ENCODE data around the gene PARP8. TPM values are rescaled to one million over a fixed set of nuclear protein-coding genes. Genes with fewer than 3 reads are reported as not detected.

Gene PARP8
- total and polyA plus RNA-seq, 2 of the 4 experiments (the other 2 are of a cell fraction): 6.9 to 8.2 TPM

DNA sequence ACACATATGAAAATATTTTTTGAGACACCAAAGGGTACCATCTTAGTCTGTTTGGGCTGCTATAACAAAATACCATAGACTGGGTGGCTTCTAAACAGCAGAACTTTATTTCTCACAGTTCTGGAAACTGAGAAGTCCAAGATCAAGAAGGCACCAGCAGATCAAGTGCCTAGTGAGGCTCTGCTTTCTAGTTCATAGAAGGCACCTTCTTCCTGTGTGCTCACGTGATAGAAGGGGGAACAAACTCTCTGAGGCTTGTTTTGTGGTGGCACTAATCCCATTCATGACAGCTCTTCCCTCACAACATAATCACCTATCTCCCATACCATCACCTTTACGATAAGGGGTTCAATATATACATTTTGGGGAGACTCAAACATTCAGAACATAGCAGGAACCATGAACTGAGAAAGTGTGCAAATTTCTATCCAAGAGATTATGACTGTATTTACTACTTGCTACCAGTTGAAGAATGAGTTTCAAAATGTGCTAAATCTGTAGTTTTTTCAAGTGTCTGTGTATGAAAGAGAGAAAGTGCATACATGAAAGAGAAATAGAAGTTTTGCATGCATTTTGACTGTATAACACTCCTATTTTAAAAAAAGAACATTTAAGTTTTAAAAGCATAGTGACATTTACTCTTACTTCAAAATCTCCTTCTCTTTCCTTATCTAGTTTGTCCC lies 207.3 kb downstream of the PARP8 start:
- H2BK5ac ChIP-seq (ENCODE audit: low read depth, low read length, poor library complexity, severe bottlenecking): no peak overlapping the region
- H4K8ac ChIP-seq (ENCODE audit: low read depth in 2 of 2, low read length in 2 of 2): no peak overlapping the region
- no peak overlapping the region for H2BK20ac ChIP-seq (ENCODE audit: low read depth, low read length)
- H3K27me3 ChIP-seq (ENCODE audit: control insufficient read depth, insufficient read depth, low read length): no peaks in the 10 kb centered on the region
- no peaks in the 10 kb centered on the region for H3K4me1 ChIP-seq (ENCODE audit: control insufficient read depth, insufficient read depth, low read length)
- H3K23ac ChIP-seq (ENCODE audit: low read depth, low read length): no peak overlapping the region
- POLR2A ChIA-PET (ENCODE audit: unreplicated experiment): no interaction called here
- WGBS, 2 experiments (ENCODE audit: extremely low coverage in 2 of 2, insufficient read length in 1 of 2): no CpG with 5 or more reads among the region's 2 CpGs
- DNase-seq (no peak), ATAC-seq (ENCODE audit: low read depth) (no peak)
- no peak overlapping the region for H2BK120ac ChIP-seq (ENCODE audit: low read depth, low read length)
- TF ChIP-seq RCOR1 (IDR thresholded peaks at IDR 0.05; ENCODE audit: insufficient replicate concordance, low read length): no peak
- TF ChIP-seq, protein P1, sequence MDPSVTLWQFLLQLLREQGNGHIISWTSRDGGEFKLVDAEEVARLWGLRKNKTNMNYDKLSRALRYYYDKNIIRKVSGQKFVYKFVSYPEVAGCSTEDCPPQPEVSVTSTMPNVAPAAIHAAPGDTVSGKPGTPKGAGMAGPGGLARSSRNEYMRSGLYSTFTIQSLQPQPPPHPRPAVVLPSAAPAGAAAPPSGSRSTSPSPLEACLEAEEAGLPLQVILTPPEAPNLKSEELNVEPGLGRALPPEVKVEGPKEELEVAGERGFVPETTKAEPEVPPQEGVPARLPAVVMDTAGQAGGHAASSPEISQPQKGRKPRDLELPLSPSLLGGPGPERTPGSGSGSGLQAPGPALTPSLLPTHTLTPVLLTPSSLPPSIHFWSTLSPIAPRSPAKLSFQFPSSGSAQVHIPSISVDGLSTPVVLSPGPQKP (IDR thresholded peaks at IDR 0.05; ENCODE audit: borderline replicate concordance, low read depth, low read length): no peak
- no peak overlapping the region for H3K56ac ChIP-seq (ENCODE audit: extremely low read depth, insufficient read depth, low read length)
- H3K36me3 ChIP-seq (ENCODE audit: control insufficient read depth, insufficient read depth, low read length): no peaks in the 10 kb centered on the region
- H3K4me2 ChIP-seq (ENCODE audit: low read depth, low read length): no peak overlapping the region
- H3K14ac ChIP-seq (replicated peaks; ENCODE audit: low read depth, low read length): no peak overlapping the region
- H2AFZ ChIP-seq (replicated peaks; ENCODE audit: low read length, poor library complexity): no peak overlapping the region
- dilution Hi-C loops (cut with HindIII; ENCODE audit: low sequenced_read_pairs, unreplicated experiment): no loop called here
- H2AK9ac ChIP-seq (replicated peaks; ENCODE audit: low read depth, low read length, poor library complexity): no peak overlapping the region
- H3K9me3 ChIP-seq (ENCODE audit: control insufficient read depth, insufficient read depth, low read length): no peaks in the 10 kb centered on the region
- no peak overlapping the region for H3K4ac ChIP-seq (ENCODE audit: low read depth, low read length)
- H2BK15ac ChIP-seq (ENCODE audit: low read depth, low read length): no peak overlapping the region
- H3K27ac ChIP-seq (ENCODE audit: insufficient read depth, low read length): no peak overlapping the region
- no peak overlapping the region for H4K5ac ChIP-seq (ENCODE audit: low read depth, low read length)
- H3K9me1 ChIP-seq (ENCODE audit: insufficient read depth, low read length): no peaks in the 10 kb centered on the region
- no TSS peak for BruUV-seq (replicated peaks)
- H4K20me1 ChIP-seq (ENCODE audit: insufficient read depth, low read length): no peaks in the 10 kb centered on the region
- H4K91ac ChIP-seq (ENCODE audit: insufficient read depth, low read depth, low read length): no peak overlapping the region
- in situ Hi-C loops (cut with MboI; ENCODE audit: low sequenced_read_pairs): no loop called here
- no peak overlapping the region for H2AK5ac ChIP-seq (ENCODE audit: low read depth, low read length)
- H3K79me1 ChIP-seq (ENCODE audit: low read depth in 1 of 2, low read length in 2 of 2): no peaks in the 10 kb centered on the region
- H3K9ac ChIP-seq (ENCODE audit: low read depth, low read length): no peak overlapping the region
- no peak overlapping the region for H3K18ac ChIP-seq (ENCODE audit: low read depth, low read length)
- CTCF ChIA-PET: no interaction called here
- intact Hi-C loops (cut with micrococcal nuclease): no loop called here
- H3K4me3 ChIP-seq (ENCODE audit: insufficient read depth, low read depth, low read length): no peak overlapping the region

Measured in IMR-90 (cell line).